ENCODE measurements around the gene PRKG1.

DNA sequence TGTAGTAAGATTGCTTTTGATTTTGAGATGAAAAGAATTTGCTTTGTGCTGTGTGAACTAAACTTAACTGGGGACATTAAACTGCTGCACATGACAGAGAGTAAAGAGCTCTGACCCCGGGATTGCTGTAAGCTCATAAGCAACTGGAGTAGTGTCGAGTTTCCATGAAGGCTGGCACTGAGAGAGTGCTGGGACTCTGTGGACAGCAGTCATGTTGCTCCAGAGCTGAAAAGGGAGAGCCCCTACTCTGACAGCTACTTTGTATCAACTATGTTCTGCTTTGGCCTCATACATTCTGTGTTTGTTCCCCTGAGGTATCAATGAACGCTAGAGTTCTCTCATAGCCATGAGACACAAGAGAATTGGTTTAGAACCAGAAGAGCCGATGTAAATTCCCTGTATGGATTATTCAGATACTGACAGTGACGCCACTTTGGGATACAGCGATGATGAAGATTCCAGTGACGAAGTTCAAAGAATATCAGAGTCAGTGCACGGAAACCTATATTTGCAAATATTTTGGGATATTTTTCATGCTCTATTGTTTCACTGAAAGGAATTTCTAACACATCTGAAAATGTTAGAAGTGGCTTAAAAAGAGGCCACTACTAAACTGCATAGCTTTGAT is 1053.9 kb downstream of the PRKG1 start:
- TF ChIP-seq EZH2phosphoT487 (conservative IDR thresholded peaks at IDR 0.05; ENCODE audit: low read length): no peak
- TF ChIP-seq, protein P1, sequence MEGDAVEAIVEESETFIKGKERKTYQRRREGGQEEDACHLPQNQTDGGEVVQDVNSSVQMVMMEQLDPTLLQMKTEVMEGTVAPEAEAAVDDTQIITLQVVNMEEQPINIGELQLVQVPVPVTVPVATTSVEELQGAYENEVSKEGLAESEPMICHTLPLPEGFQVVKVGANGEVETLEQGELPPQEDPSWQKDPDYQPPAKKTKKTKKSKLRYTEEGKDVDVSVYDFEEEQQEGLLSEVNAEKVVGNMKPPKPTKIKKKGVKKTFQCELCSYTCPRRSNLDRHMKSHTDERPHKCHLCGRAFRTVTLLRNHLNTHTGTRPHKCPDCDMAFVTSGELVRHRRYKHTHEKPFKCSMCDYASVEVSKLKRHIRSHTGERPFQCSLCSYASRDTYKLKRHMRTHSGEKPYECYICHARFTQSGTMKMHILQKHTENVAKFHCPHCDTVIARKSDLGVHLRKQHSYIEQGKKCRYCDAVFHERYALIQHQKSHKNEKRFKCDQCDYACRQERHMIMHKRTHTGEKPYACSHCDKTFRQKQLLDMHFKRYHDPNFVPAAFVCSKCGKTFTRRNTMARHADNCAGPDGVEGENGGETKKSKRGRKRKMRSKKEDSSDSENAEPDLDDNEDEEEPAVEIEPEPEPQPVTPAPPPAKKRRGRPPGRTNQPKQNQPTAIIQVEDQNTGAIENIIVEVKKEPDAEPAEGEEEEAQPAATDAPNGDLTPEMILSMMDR (IDR thresholded peaks at IDR 0.05; ENCODE audit: insufficient read depth, low read length, poor library complexity, severe bottlenecking): no peak
